Adipocyte (in vitro differentiated cells): Measurements from ENCODE around the gene FEM1A.
"Not testable (repeated sequence)": the region's sequence is repeated elsewhere in the genome, so short reads cannot be mapped to it uniquely, and the experiment has no call there.

ENCODE experiments used
- DNase-seq: peaks from one replicate; pipeline ENCODE4 v3.0.0-alpha.2; 2015; ENCODE audit warnings: low read depth
- H3K27me3 ChIP-seq: replicated peaks from 2 replicates; pipeline ENCODE4 v1.7.0; 2013; ENCODE audit warnings: mild to moderate bottlenecking, low read length, moderate library complexity; ENCODE audit not compliant: control insufficient read depth, insufficient read depth
- H3K36me3 ChIP-seq: 2 replicates; pipeline ENCODE4 v1.7.0; 2013; ENCODE audit warnings: low read length, mild to moderate bottlenecking, moderate library complexity; ENCODE audit not compliant: control insufficient read depth, insufficient read depth, severe bottlenecking
- H3K4me1 ChIP-seq: 2 replicates; pipeline ENCODE4 v1.7.0; 2013; ENCODE audit warnings: mild to moderate bottlenecking, low read length, moderate library complexity; ENCODE audit not compliant: control insufficient read depth, insufficient read depth
- H3K4me3 ChIP-seq: 2 replicates; pipeline ENCODE4 v1.7.0; 2013; ENCODE audit warnings: mild to moderate bottlenecking, low read length, moderate library complexity
- H3K9ac ChIP-seq: 2 replicates; pipeline ENCODE4 v1.7.0; 2013; ENCODE audit warnings: mild to moderate bottlenecking, low read length, moderate library complexity
- H3K9me3 ChIP-seq: 2 replicates; pipeline ENCODE4 v1.7.0; 2013; ENCODE audit warnings: mild to moderate bottlenecking, low read length, moderate library complexity; ENCODE audit not compliant: control insufficient read depth

Gene FEM1A

GRCh38 chr19:4800591-4801081 lies 9.1 kb downstream of the FEM1A start:
- Histone ChIP-seq H3K36me3 (peaks cover 7% of the 10 kb centered on the region), H3K9ac (no peak overlapping the region), H3K4me3 (no peak overlapping the region), H3K4me1 (no peaks in the 10 kb centered on the region), H3K27me3 (no peaks in the 10 kb centered on the region), H3K9me3 (no peaks in the 10 kb centered on the region)
- DNase-seq: no peak

- Histone ChIP-seq H3K36me3 (peaks cover 7% of the 10 kb centered on the region), H3K9me3 (no peaks in the 10 kb centered on the region), H3K4me3 (no peak overlapping the region), H3K9ac (no peak overlapping the region), H3K4me1 (no peaks in the 10 kb centered on the region), H3K27me3 (no peaks in the 10 kb centered on the region)
- DNase-seq: no peak
Measured at GRCh38 chr19:4801085-4801619, 9.6 kb downstream of the FEM1A start.

- no peaks in the 10 kb centered on the region for H3K4me1 ChIP-seq
- H3K27me3 ChIP-seq: no peaks in the 10 kb centered on the region
- no peaks in the 10 kb centered on the region for H3K9me3 ChIP-seq
- H3K9ac ChIP-seq: no peak overlapping the region
- no peak overlapping the region for H3K4me3 ChIP-seq
- H3K36me3 ChIP-seq: no peaks in the 10 kb centered on the region
- DNase-seq: no peak
Measured at GRCh38 chr19:4802711-4803110, 11.2 kb downstream of the FEM1A start.

GRCh38 chr19:4803736-4804695 lies 12.5 kb downstream of the FEM1A start:
- H3K9me3 ChIP-seq: no peaks in the 10 kb centered on the region
- DNase-seq: peak; percentile 79
- H3K36me3 ChIP-seq: no peaks in the 10 kb centered on the region
- no peak overlapping the region for H3K9ac ChIP-seq
- H3K4me3 ChIP-seq: no peak overlapping the region
- no peaks in the 10 kb centered on the region for H3K27me3 ChIP-seq
- no peaks in the 10 kb centered on the region for H3K4me1 ChIP-seq

GRCh38 chr19:4805140-4805539 lies 13.6 kb downstream of the FEM1A start:
- H3K36me3 ChIP-seq, H3K27me3 ChIP-seq, H3K4me3 ChIP-seq, H3K9ac ChIP-seq, H3K9me3 ChIP-seq, H3K4me1 ChIP-seq, DNase-seq: not testable (repeated sequence)

- DNase-seq: no peak
- H3K4me3 ChIP-seq: no peak overlapping the region
- no peak overlapping the region for H3K9ac ChIP-seq
- no peaks in the 10 kb centered on the region for H3K9me3 ChIP-seq
- H3K4me1 ChIP-seq: no peaks in the 10 kb centered on the region
- H3K27me3 ChIP-seq: no peaks in the 10 kb centered on the region
- no peaks in the 10 kb centered on the region for H3K36me3 ChIP-seq
Measured at GRCh38 chr19:4806384-4806783, 14.8 kb downstream of the FEM1A start.

GRCh38 chr19:4807188-4807587 lies 15.7 kb downstream of the FEM1A start:
- Histone ChIP-seq H3K4me1 (no peaks in the 10 kb centered on the region), H3K9me3 (no peaks in the 10 kb centered on the region), H3K4me3 (no peak overlapping the region), H3K9ac (no peak overlapping the region), H3K27me3 (no peaks in the 10 kb centered on the region), H3K36me3 (no peaks in the 10 kb centered on the region)
- no peak for DNase-seq

GRCh38 chr19:4811328-4812131 lies 20.0 kb downstream of the FEM1A start:
- no peaks in the 10 kb centered on the region for H3K9me3 ChIP-seq
- DNase-seq: peak; percentile 79
- peak overlapping the region; percentile 11 for H3K9ac ChIP-seq
- H3K36me3 ChIP-seq: peaks cover 1% of the 10 kb centered on the region
- peaks cover 26% of the 10 kb centered on the region for H3K4me1 ChIP-seq
- H3K27me3 ChIP-seq: no peaks in the 10 kb centered on the region
- H3K4me3 ChIP-seq: no peak overlapping the region

- peaks cover 24% of the 10 kb centered on the region for H3K36me3 ChIP-seq
- no peaks in the 10 kb centered on the region for H3K9me3 ChIP-seq
- peaks cover 26% of the 10 kb centered on the region for H3K4me1 ChIP-seq
- H3K27me3 ChIP-seq: no peaks in the 10 kb centered on the region
- peak overlapping the region; percentile 70 for H3K4me3 ChIP-seq
- no peak overlapping the region for H3K9ac ChIP-seq
- peak; percentile 62 for DNase-seq
Measured at GRCh38 chr19:4814625-4815425, 23.3 kb downstream of the FEM1A start.

- peaks cover 24% of the 10 kb centered on the region for H3K36me3 ChIP-seq
- H3K9me3 ChIP-seq: no peaks in the 10 kb centered on the region
- peak overlapping the region; percentile 65 for H3K9ac ChIP-seq
- peaks cover 26% of the 10 kb centered on the region for H3K4me1 ChIP-seq
- DNase-seq: peak; percentile 96
- peak overlapping the region; percentile 70 for H3K4me3 ChIP-seq
- H3K27me3 ChIP-seq: no peaks in the 10 kb centered on the region
Measured at GRCh38 chr19:4815426-4816201, 24.1 kb downstream of the FEM1A start.
